Endothelial cell of umbilical vein (primary cell): ENCODE measurements around the gene TEX9. TPM values are rescaled to one million over a fixed set of nuclear protein-coding genes. Genes with fewer than 3 reads are reported as not detected.

ENCODE experiments used
- BruUV-seq: library from RNA; stranded (reverse); fragments of 400-500 nt; replicated peaks from 2 replicates; lab custom pipeline; 2021; lab: Mats Ljungman, UMichigan
- CTCF ChIA-PET: fragments of 300-600, 350-600 bp; sonication (Branson Sonifier 250); formaldehyde crosslinking; loops from one replicate; lab custom pipeline; 2021; ENCODE audit warnings: antibody characterized with exemption, inconsistent platforms; lab: Charles Lee
- POLR2A ChIA-PET: fragments of 300-600, 350-600 bp; sonication (Branson Sonifier 250); formaldehyde crosslinking; loops from one replicate; lab custom pipeline; 2021; ENCODE audit warnings: antibody characterized with exemption, inconsistent platforms; lab: Charles Lee
- DNase-seq: peaks from one replicate; pipeline ENCODE4 v3.0.0-alpha.2; 2011; ENCODE audit warnings: low read depth, low spot score
- FAIRE-seq: peaks from 2 replicates; lab custom pipeline; 2011; peaks lifted over from hg19 to GRCh38; lab: Jason Lieb, UNC
- H2AFZ ChIP-seq: 2 replicates; pipeline ENCODE4 v1.6.0; 2012; ENCODE audit warnings: low read depth, low read length, control low read depth, inconsistent platforms
- H3K27ac ChIP-seq: 2 replicates; pipeline ENCODE4 v1.5.1; 2011; ENCODE audit warnings: low read depth, mild to moderate bottlenecking, control low read depth, low read length, moderate library complexity; ENCODE audit not compliant: insufficient read depth
- H3K27me3 ChIP-seq, 2 experiments: 2 replicates each; pipeline versions ENCODE4 v1.6.0 to v1.6.1; 2011; ENCODE audit warnings: low read length in 2 of 2, mixed read lengths in 1 of 2; ENCODE audit not compliant: control insufficient read depth in 2 of 2, insufficient read depth in 2 of 2
- H3K36me3 ChIP-seq, 2 experiments: 2 replicates in 1 of 2; 3 replicates in 1 of 2; pipeline ENCODE4 v1.5.1; 2011; ENCODE audit warnings: low read length in 2 of 2, mild to moderate bottlenecking in 1 of 2, moderate library complexity in 1 of 2; ENCODE audit not compliant: control insufficient read depth in 2 of 2, insufficient read depth in 2 of 2; ENCODE audit errors: extremely low read depth in 1 of 2
- H3K4me1 ChIP-seq: 3 replicates; pipeline ENCODE4 v1.5.1; 2011; ENCODE audit warnings: mild to moderate bottlenecking, low read length; ENCODE audit not compliant: control insufficient read depth, insufficient read depth; ENCODE audit errors: extremely low read depth
- H3K4me2 ChIP-seq: 2 replicates; pipeline ENCODE4 v1.6.1; 2011; ENCODE audit warnings: low read length, control low read depth, mixed read lengths; ENCODE audit not compliant: insufficient read depth
- H3K4me3 ChIP-seq, 3 experiments: fragments of 200-600 bp in 1 of 3; sonication (generic), shearing (Covaris generic) in 1 of 3; replicated peaks in 1 of 3; 2 replicates each; pipeline ENCODE4 v1.5.1; 2011 to 2016; ENCODE audit warnings: control low read depth in 3 of 3, low read length in 3 of 3, mild to moderate bottlenecking in 2 of 3, inconsistent platforms in 1 of 3, low read depth in 1 of 3, moderate library complexity in 1 of 3; ENCODE audit not compliant: insufficient read depth in 1 of 3
- H3K79me2 ChIP-seq: 2 replicates; pipeline ENCODE4 v1.6.0; 2012; ENCODE audit warnings: low read length, inconsistent platforms; ENCODE audit not compliant: control insufficient read depth, insufficient read depth
- H3K9ac ChIP-seq: replicated peaks from 2 replicates; pipeline ENCODE3; 2011; ENCODE audit warnings: low read length, control low read depth; ENCODE audit not compliant: insufficient read depth; ENCODE audit errors: extremely low read depth
- H3K9me1 ChIP-seq: replicated peaks from 3 replicates; pipeline ENCODE4 v1.6.0; 2011; ENCODE audit warnings: mild to moderate bottlenecking, low read length; ENCODE audit not compliant: control insufficient read depth, insufficient read depth; ENCODE audit errors: extremely low read depth
- H3K9me3 ChIP-seq: replicated peaks from 2 replicates; pipeline ENCODE4 v1.5.1; 2012; ENCODE audit warnings: low read length, inconsistent platforms; ENCODE audit not compliant: control insufficient read depth, insufficient read depth
- H4K20me1 ChIP-seq: replicated peaks from 2 replicates; pipeline ENCODE3; 2011; ENCODE audit warnings: mild to moderate bottlenecking, low read length; ENCODE audit not compliant: control insufficient read depth, insufficient read depth; ENCODE audit errors: extremely low read depth
- CTCF ChIP-seq, 2 donors: IDR thresholded peaks; 1 replicate in 1 of 2; 2 replicates in 1 of 2; pipeline ENCODE4 v1.5.1; 2011; ENCODE audit warnings: low read length in 2 of 2, mild to moderate bottlenecking in 2 of 2, moderate library complexity in 2 of 2, control low read depth in 1 of 2, inconsistent platforms in 1 of 2, low read depth in 1 of 2; ENCODE audit not compliant: insufficient read depth in 1 of 2; ENCODE audit errors: extremely low read depth in 1 of 2
- EZH2 ChIP-seq: IDR thresholded peaks from 2 replicates; pipeline ENCODE4 v1.6.1; 2012; ENCODE audit warnings: borderline replicate concordance, low read depth, mild to moderate bottlenecking, moderate library complexity, low read length, inconsistent platforms; ENCODE audit not compliant: severe bottlenecking
- FOS ChIP-seq: IDR thresholded peaks from 2 replicates; pipeline ENCODE4 v1.6.1; 2011; ENCODE audit warnings: mild to moderate bottlenecking, low read length, moderate library complexity, borderline replicate concordance; ENCODE audit not compliant: insufficient read depth
- GATA2 ChIP-seq: IDR thresholded peaks from 2 replicates; pipeline ENCODE4 v1.7.0; 2011; ENCODE audit warnings: low read depth, mild to moderate bottlenecking, moderate library complexity, mixed read lengths, low read length; ENCODE audit not compliant: insufficient read length, insufficient read depth
- JUN ChIP-seq: IDR thresholded peaks from 2 replicates; pipeline ENCODE4 v1.6.1; 2011; ENCODE audit warnings: borderline replicate concordance, low read depth; ENCODE audit not compliant: insufficient read length, insufficient read depth
- MAX ChIP-seq: IDR thresholded peaks from 2 replicates; pipeline ENCODE4 v1.6.1; 2011; ENCODE audit not compliant: insufficient read depth, insufficient read length
- MYC ChIP-seq: IDR thresholded peaks from one replicate; pipeline ENCODE4 v1.6.1; 2011; ENCODE audit warnings: mild to moderate bottlenecking, low read depth, low read length
- POLR2A ChIP-seq: IDR thresholded peaks from 2 replicates; pipeline ENCODE4 v1.6.1; 2012; ENCODE audit warnings: low read depth, mild to moderate bottlenecking, control low read depth, low read length
- POLR2AphosphoS5 ChIP-seq: IDR thresholded peaks from 2 replicates; pipeline ENCODE4 v1.6.1; 2012; ENCODE audit warnings: low read depth, mild to moderate bottlenecking, control low read depth, low read length, moderate library complexity; ENCODE audit not compliant: insufficient read depth
- dilution Hi-C: fragments of 300-500 bp; cut with MboI; formaldehyde crosslinking; loops from one replicate; pipeline ENCODE4 v1.15.0; 2019; ENCODE audit warnings: low sequenced_read_pairs; ENCODE audit not compliant: extremely low pct_ligation_motif_present
- intact Hi-C: fragments of 100-400 bp; cut with micrococcal nuclease; formaldehyde crosslinking; loops from one replicate; pipeline ENCODE4 v1.10.0; 2022
- polyA plus RNA-seq, 4 experiments: library from polyadenylated mRNA; depleted of rRNA in 3 of 4; stranded (reverse) in 3 of 4; unstranded in 1 of 4; fragments of >200 nt; gene quantifications; 2 replicates each; pipeline versions ENCODE4 v1.2.1 to v1.2.3, GENCODE V29; 2011 to 2012; ENCODE audit warnings: missing spikeins in 1 of 4
- total RNA-seq: library from RNA; stranded (reverse); gene quantifications from 2 replicates; pipeline ENCODE4 v1.2.3, GENCODE V29; 2021

The TEX9 gene
- total and polyA plus RNA-seq, 2 donors (not counting 3 experiments of a cell fraction or from before 2014, with no cell fraction given), result 0.33 to 1.7 TPM

GRCh38 chr15:56473017-56473416 lies 107.8 kb downstream of the TEX9 start:
- Histone ChIP-seq H3K36me3 (no peaks in the 10 kb centered on the region), H3K4me2 (no peak overlapping the region), H2AFZ (no peak overlapping the region), H3K27me3 (peaks cover 18 to 34% of the 10 kb centered on the region in 2 experiments), H3K79me2 (no peaks in the 10 kb centered on the region), H3K9me1 (no peaks in the 10 kb centered on the region), H3K4me1 (no peaks in the 10 kb centered on the region), H3K27ac (no peak overlapping the region), H4K20me1 (no peaks in the 10 kb centered on the region), H3K4me3 (no peak overlapping the region), H3K9ac (no peak overlapping the region), H3K9me3 (no peaks in the 10 kb centered on the region)
- TF ChIP-seq POLR2A (no peak), POLR2AphosphoS5 (no peak), FOS (no peak), MAX (no peak), GATA2 (no peak), MYC (no peak), JUN (no peak), CTCF (IDR thresholded peaks at IDR 0.05; ENCODE audit: extremely low read depth in 1 of 2, insufficient read depth in 1 of 2, low read depth in 1 of 2, low read length in 2 of 2) (no peak), EZH2 (no peak)
- POLR2A ChIA-PET, result no interaction called here
- no TSS peak for BruUV-seq
- FAIRE-seq, result no peak
- CTCF ChIA-PET, result interaction anchor here (1.1 kb wide), 1 partner anchor 18 kb away, joined by 3 read pairs; no protein-coding TSS in a partner anchor
- dilution Hi-C loops, result no loop called here
- intact Hi-C loops, result no loop called here
- DNase-seq, result no peak
